DMS 273 treated with DMSO at 0.1 percent for 48 hours (cell line): ENCODE measurements around the gene RNF41.

Source experiments
- DNase-seq: peaks from one replicate; lab custom pipeline; 2025; lab: John Stamatoyannopoulos, UW

The RNF41 gene

GRCh38 chr12:56152756-56153677 is 68.7 kb downstream of the RNF41 start:
- no peak for DNase-seq
